Activated naive CD4-positive, alpha-beta T cell (primary cell): ENCODE measurements around the gene CA11.

ENCODE experiments used
- DNase-seq, 4 experiments: peaks; one replicate each; lab custom pipeline; 2025; lab: John Stamatoyannopoulos, UW

Gene CA11

DNA sequence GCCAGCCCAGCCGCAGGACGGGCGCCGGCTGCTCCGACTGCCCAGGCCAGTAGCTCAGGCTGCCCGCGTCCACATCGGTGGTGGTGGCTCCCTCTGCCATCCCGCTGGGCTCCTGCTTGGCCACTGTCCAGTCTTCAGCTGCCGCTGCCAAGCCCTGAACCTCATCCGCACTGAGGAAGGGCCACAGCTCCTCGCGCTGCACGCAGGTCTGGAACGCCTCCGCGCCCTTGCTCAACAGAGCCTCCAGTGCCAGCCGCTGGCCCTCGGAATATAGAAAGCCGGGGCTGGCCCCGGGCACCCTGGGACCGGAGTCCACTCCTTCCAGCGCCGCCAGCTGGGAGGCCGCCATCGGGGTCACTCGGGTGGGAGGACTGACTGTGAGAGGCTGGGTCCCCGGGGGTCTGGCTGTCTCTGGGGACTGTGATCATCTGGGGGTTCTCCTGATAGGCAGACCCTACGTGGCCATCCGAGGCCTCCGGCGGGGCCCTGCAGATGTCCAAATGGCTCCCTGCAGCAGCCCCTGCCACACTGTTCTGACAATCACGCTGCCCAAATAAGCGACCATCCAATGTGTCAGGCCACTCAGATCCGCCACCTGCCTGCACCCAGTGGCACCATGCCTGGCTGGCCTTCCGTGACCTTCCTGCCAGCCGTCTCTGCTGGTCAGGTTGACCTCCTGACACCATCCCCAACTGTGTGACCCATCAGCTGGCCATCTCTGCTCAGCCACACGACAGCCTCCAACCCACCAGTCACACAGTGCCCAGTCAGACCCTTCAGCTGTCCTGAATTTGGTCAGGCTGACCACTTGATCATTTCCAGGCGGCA, 32.7 kb downstream of the CA11 start:
- DNase-seq = no peak

GRCh38 chr19:48611872-48612271, 34.1 kb downstream of the CA11 start:
- no peak for DNase-seq

DNA sequence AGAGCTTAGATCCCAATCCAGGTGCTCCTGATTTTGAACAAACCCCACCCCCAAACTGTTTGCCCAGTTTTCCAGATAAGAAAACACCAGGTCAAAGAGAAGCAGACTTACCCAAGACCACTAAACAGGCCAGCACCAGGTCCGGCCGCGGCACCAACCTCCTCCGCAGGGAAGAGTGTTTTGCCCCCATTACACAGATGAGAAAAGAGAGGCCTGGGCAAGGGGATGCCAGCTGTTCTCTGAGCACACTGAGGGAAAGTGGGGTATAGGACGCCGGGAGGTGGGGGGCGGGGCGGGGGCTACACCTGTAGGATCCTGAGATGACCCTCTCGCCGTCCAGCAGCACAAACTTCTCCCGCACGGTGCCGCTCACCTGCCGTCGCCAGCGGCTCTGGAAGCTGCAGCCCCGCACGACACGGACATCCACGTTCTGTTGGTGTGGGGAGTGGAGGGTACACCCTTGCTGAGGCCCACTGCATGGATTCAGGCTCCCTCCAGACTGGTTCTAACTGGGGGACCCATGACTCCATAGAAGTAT, 36.3 kb downstream of the CA11 start:
- DNase-seq = no peak

- DNase-seq = peak in 1 of 4 experiments; percentile 40
These were observed 37.2 kb downstream of the CA11 start for GRCh38 chr19:48608798-48609263.

- DNase-seq = no peak
These were observed 38.6 kb downstream of the CA11 start for GRCh38 chr19:48607359-48607755.

DNA sequence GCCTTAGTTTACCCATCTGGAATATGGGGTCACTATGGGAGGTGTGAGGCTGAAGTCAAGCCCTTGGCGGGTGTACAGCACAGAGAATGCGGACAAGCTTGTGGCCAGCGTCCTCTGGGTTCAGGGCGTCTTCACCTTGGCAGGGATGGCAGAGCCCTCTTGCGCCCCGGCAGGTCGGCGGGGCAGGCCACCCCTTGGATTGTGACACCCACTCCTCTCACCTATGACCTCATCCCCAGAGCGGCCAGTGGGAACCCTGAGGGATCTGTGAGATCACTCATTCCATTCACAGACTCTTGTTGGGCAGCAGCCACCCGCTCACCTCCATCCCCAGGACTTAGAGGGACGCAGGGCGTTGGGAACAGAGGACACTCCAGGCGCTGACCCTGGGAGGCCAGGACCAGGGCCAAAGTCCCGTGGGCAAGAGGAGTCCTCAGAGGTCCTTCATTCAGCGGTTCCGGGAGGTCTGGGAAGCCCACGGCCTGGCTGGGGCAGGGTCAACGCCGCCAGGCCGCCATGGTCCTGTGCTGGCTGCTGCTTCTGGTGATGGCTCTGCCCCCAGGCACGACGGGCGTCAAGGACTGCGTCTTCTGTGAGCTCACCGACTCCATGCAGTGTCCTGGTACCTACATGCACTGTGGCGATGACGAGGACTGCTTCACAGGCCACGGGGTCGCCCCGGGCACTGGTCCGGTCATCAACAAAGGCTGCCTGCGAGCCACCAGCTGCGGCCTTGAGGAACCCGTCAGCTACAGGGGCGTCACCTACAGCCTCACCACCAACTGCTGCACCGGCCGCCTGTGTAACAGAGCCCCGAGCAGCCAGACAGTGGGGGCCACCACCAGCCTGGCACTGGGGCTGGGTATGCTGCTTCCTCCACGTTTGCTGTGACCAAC, 39.3 kb downstream of the CA11 start, which contains the start of gene SPACA4:
Gene SPACA4 (plus strand): TSS at position 280 of the 896 bp plus-strand sequence. CDS start 237 bp downstream, at position 517.
- no peak for DNase-seq

- no peak for DNase-seq
These were observed 42.1 kb downstream of the CA11 start for GRCh38 chr19:48603850-48604249.

DNA sequence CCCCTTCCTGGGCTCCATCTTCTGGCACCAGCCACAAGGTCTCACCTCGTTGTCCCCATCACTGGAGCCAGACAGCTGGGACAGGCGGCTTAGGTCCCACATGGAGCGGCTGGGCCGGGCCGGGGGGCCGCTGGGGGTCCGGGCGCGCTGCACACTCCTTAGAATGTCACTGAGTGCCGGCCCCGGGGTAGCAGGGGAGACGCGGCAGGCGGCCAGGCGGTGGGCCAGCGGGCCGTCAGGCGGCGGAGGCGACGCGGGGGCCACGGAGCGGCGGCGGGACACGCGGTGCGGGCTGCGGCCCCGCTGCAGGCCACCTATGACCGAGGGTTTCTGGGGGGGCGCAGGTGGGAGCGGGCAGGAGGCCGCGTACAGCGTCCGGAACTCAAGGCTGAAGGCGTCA, 42.5 kb downstream of the CA11 start:
- no peak for DNase-seq

DNA sequence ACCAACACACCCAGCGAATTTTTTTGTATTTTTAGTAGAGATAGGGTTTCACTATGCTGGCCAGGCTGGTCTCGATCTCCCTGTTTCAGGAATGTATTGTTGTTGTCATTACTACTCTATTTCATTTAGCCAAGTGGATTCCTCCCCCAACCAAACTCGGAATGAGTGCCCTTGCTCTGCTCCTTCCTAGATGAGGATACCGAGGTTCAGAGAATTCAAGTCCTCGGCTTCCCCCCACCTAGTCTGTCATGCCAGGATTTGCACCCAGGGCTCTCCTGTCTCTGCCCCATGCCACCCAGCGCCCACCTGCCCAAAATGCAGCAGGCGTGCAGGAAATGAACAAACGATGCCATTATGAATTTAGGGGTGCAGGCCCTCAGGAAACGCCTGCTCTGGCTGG, 43.0 kb downstream of the CA11 start:
- DNase-seq = no peak

- no peak for DNase-seq
These were observed 45.1 kb downstream of the CA11 start for GRCh38 chr19:48600679-48601417.

GRCh38 chr19:48598996-48599700, 46.8 kb downstream of the CA11 start:
- no peak for DNase-seq

DNA sequence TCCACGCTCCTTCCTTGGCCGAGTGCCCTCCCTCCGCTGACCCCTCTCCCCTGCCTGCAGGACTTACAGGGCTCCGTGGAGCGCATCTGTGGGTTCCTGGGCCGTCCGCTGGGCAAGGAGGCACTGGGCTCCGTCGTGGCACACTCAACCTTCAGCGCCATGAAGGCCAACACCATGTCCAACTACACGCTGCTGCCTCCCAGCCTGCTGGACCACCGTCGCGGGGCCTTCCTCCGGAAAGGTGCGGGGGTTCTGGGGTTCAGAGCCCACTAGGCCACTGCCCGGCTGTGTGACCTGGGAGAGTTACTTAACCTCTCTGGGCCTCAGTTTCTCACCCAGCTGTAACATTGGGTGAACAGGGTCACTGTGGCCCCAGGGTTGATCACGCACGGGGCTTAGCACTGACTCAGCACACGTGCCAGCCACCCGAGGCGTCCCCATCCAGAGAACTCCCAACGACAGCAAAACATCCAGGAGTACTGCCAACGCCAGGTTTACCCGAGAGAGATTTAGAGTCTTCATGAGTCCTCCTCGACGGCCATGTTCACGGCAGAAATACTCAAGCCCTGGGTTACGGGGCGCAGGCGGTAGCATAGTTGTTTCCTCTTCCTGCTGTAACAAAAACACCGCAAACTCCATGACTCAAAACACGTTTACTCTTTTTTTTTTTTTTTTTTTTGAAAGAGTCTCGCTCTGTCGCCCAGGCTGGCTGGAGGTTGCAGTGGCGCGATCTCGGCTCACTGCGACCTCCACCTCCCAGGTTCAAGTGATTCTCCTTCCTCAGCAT, 49.1 kb downstream of the CA11 start:
- peak in 1 of 4 experiments; percentile 12 for DNase-seq

DNA sequence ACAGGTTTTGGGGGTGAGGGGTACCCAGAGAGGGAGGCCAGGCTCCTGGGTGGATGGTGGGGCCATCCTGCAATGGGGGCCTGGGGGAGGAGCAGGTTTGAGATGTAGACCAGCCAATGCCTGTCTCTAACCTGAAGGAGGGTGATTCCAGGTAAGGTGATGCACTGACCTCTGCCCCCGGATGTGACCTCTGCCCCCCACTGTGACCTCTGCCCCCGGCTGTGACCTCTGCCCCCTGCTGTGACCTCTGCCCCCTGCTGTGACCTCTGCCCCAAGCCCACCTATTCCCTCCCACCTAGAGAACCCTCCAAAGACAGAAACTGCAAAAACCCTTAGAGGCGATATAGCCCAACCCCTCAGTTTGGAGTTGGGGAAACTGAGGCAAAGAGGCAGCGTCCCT, 49.8 kb downstream of the CA11 start:
- no peak for DNase-seq

GRCh38 chr19:48595833-48596232, 50.2 kb downstream of the CA11 start:
- DNase-seq = no peak

GRCh38 chr19:48595171-48595570, 50.8 kb downstream of the CA11 start:
- no peak for DNase-seq

GRCh38 chr19:48591021-48591420, 55.0 kb downstream of the CA11 start:
- no peak for DNase-seq

DNA sequence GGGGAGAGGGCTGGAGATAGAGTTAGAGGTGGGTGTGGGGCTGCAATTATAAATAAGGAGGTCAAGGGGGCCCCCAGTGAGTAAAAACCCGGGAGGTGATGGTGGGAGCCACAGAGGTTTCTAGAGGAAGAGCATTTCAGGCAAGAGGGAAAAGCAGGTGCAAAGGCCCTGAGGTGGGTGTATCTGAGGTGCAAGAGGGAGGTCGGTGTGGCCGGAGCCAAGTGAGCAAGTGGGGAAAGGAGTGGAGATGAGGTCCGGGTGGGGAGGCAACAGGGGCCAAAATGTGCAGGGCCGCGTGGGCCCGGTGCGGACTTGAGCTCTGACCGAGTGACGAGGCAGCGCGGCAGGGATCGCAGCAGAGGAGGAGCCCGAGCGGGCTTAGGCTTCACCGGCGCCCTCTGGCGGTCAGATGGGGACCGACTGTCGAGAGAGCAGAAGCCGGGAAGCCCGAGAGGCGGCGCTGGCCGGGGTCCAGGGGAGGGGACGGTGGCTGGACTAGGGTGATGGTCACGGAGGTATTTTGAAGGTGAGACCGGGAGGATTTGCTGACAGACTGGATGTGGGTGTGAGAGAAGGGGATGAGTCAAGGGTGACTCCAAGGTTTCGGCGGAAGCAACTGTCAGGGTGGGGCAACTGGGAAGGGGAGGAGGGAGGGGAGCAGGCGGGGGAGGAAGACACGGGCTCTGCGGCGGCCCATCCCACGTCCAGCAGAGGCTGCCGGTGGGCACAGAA, 57.2 kb downstream of the CA11 start:
- DNase-seq = peak; percentile 75 to 87 (median 80)
